Iris pigment epithelial cell (primary cell): ENCODE results near the gene CDCA7.
"Not testable (repeated sequence)": the region's sequence is repeated elsewhere in the genome, so short reads cannot be mapped to it uniquely, and the experiment has no call there.

Source experiments
- DNase-seq: peaks from one replicate; pipeline ENCODE4 v3.0.0-alpha.2; 2011; ENCODE audit warnings: low read depth

CDCA7 gene

DNA sequence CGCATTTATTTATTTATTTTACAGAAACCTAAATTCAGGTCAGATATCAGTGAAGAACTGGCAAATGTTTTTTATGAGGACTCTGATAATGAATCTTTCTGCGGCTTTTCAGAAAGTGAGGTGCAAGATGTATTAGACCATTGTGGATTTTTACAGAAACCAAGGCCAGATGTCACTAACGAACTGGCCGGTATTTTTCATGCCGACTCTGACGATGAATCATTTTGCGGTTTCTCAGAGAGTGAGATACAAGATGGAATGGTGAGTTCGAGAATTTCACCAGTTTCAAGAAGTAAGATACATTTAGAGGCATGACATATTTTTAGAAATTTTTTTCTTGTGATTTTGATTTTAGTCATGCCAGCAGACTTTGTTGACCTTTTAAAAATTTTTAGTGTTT is 4.6 kb downstream of the CDCA7 start:
- no peak for DNase-seq

DNA sequence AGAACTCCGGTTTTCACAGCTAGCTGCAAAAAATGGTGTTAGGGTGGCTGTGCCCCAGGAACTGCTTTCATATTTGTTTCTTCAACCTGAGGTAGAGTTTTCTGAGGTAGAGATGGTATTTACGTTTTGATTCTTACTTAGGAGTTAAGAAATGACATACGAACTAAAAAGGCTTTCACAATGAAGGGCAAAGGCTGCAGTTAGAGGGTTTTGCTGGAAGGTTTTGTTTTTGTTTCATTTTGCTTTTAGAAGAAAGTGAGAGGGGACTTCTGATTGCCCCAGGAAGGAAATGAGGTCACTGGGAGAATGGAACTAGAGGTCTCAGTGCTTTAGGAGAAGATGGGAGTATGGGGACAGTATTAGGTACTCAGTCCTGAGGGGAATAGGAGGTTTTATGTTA is 15.5 kb downstream of the CDCA7 start:
- peak; percentile 24 for DNase-seq

DNA sequence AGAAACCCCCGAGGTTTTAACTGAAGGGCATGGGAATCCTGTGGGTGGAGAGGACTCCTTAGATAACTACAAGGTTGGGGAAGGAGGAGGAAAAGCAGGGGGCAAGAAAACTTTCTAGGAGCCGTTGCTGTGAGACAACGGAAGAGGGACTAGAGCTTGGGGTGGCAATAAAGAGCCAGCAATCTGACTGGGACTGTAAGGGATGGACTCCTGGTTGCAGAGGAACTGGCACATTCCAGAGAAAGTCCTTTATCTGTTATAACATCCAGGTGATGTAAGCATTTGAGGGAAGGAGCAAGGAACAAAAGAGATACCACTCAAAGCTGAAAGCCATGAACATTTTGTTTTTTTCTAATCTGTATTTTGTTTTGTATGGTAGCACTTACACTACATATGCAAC is 16.4 kb downstream of the CDCA7 start:
- DNase-seq, result no peak

DNA sequence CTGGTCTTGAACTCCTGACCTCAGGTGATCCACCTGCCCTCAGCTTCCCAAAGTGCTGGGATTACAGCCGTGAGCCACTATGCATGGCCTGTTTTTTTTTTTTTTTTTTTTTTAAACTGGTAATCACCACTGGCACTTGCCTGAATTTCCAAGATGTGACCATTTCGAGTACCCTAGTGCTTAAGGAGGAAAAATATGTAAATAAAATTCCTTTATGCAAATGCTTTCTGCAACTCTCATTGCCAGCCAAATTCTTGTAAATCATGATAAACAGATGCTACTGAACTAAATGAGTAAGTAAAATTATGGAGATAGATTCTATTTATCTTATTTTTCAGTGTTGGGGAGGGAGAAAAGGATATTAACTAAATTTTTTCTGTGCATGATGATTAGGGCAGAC is 18.6 kb downstream of the CDCA7 start:
- no peak for DNase-seq

DNA sequence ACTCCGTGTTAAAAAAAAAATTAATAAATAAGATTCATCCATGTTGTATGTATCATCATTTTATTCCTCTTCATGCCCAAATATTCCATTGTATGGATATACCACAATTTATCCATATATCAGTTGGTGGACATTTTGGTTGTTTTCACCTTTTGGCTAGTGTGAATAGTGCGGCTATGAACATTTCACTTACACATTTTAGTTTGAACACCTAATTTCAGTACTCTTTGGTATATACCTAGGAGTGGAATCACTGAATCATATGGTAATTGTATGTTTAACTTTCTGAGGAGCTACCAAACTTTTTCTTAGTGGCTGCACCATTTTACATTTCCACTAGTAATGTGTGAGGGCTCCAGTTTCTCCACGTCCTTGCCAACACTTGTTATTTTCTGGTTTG is 20.0 kb downstream of the CDCA7 start:
- DNase-seq, result no peak

DNA sequence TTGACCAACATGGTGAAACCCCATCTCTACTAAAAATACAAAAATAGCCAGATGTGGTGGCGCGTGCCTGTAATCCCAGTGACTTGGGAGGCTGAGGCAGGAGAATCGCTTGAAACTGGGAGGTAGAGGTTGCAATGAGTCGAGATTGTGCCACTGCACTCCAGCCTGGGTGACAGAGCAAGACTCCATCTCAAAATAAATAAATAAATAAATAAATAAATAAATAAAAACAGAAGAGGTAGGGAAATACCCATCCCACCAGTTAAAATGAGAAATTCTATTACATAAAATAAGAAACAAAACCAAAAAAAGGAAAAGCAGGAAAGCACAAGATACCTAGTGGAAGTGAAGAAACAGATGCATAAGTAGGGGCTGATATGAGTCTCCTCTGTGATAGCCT is 30.9 kb downstream of the CDCA7 start:
- DNase-seq, result not testable (repeated sequence)

DNA sequence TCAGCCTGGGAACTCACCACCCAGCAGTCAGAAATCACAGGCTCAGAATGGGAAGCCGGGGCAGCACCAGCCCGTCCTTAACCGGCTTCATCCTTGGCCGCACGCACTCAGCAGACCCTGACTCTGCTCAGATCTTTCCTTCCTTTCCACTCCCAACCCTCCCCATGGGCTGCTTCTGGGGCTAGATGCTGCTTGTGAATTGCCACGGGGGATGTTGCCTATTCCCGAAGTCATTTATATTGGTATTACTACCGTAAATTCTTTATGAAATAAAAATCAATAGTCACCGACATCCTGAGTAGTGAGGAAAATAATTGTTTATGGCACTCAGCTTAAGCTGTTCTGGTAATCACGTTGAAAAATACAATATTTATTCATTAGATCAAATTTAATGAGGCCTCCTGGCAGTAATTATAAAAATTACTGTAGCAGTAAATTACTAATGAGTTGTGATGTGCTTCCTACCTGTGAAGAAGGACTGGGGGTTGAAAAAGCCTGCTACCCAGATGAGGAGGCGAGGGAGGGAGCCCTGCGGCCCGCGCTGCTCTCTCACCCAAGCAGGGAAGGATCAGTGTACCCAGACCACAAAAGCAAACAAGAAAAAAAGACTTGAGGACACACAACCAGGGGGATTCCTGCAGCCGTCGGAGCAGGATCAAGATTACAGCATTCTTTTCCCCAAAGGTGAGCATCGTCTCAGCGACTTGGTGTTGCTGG is 31.5 kb downstream of the CDCA7 start:
- no peak for DNase-seq

DNA sequence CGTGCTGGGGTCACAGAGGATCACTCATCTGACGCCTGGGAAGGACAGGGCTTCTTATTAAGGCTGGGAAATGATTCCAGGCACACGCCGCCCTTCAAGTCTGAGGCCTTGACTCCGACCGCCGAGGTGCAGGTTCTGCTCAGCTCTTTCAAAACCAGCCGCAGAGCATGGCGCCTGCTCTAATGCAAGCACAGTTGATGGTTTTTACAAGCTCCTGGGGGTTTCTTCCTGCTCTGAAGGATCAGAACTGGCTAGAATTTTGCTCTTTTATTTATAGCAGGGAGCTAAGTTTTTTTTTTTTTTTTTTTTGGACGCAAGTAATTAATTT is 32.0 kb downstream of the CDCA7 start:
- DNase-seq, result no peak

DNA sequence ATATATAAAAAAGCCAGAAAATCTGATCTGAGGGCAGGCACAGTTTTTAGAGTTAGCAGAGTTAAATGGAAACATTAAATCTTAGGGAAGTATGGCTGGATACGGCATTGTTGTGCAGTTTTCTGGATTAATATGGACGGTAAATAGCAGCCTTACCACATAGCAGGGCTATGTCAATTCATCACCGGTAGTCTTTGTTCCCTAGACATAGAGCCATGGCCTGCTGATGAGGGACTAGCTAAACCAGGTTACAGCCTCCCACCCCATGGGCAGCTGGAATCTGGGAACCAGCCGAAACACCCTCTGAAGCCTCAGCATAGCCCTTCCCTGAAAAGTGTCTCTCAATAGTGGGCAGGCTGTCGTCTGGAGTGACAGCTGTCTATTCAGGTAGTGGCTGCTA is 32.4 kb downstream of the CDCA7 start:
- DNase-seq, result no peak

DNA sequence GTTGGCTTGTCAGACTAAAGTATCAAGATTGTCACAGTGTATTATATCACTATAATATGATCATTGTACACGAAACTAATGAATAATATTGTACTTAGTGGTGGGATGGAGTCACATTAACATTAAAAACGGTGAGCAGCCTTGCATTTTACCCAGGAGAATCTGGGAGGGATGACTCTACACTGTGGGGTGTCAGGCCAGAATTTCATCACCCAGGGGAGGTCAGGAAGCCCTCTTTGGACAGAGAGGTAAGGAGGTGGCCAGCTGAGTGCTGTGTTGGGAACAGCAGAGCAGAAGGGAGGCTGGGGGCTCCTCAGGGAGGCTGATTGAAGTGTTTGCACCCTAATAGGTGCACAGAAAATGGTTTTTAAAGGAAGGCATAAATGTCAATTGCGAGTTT is 33.0 kb downstream of the CDCA7 start:
- no peak for DNase-seq

DNA sequence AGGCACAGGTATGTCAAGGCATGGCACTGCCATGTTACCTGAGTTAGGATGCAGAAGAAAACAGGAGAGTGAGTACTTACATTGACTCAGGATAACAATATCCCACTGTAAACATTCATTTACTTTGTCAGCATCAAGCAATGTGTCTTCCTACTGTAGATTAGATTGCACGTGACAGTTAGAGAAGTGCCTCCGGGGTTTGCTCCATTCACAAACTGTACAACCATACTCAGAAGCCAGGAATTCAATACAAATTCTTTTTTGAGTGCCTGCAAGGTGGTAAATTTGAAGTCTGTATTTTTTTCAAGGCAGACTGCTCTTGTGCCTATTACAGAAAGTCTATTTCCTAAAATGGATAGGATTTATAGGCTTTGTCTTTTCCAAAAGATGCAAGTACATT is 34.1 kb downstream of the CDCA7 start:
- no peak for DNase-seq

DNA sequence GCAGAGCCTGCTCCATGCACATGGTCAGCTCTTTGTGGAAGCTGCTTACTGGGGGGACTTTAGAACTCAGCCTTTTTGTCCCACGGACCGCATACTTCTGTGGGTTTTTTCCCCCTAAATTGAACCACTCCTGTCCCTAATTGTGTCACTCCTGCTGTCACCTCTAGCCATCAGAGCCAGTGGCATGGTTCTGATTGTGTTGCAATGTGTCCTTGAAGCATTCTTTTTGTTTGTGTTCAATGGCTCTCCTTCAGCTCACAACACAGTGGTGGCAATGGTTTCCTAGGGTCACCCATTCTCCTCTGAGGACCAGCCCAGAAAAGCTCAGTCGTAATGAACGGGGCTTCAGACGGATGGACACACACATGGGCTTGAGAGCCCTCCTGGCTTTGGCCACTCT is 35.4 kb downstream of the CDCA7 start:
- DNase-seq, result no peak

DNA sequence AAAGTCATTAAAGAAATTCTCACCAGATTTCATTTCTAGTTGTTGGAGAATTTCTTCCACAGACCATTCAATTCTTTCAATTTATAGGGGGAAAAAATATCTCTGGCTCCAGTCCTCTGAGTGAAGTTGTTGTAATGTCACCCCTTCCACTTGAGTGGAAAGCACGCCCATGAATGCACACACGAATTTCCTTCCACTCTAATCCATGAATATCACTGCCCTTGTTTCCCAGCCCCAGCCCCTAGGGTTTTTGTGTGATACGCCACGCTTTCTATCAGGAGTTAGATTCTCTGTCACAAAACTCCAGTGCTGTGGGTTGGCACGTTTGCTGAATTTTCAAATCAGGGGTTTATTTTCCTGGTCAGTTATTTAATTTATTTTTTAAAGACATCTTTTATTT is 38.1 kb downstream of the CDCA7 start:
- no peak for DNase-seq

DNA sequence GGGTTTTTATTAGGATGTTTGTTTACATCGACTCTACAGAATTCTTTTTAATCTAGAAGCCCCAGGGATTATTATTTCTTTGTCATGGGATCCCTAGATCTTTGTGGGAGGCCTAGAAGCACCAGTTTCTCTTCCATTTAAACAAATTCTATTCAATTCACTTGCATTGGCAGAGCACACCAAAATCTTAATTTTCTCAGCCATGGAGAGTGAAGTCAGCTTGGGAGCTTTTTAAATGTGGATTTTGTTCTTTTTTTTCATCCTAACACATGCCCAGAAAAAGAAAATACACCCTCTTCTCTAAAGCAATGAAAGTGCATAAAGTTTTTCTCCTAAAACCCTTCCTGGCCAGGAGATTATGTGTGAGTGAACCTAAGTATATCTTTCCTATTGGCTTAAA is 38.5 kb downstream of the CDCA7 start:
- no peak for DNase-seq

DNA sequence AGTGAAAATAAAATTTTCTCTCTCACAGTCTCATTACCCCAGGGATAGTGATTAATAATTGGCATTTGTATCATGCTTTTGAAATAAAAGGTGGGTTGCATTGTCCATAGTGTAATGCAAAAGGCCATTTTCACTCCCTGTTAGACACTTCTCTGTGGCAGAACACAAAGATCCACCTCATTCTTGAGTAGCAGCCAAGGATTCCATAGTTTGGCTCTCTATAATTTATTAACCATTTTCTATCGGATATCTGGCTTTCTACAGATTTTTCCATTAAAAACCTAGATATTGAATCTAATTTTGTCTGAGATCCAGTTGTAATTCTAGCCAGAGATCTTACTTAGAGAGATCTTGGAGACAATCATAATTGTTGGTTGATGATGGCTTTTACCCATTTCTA is 39.0 kb downstream of the CDCA7 start:
- no peak for DNase-seq

DNA sequence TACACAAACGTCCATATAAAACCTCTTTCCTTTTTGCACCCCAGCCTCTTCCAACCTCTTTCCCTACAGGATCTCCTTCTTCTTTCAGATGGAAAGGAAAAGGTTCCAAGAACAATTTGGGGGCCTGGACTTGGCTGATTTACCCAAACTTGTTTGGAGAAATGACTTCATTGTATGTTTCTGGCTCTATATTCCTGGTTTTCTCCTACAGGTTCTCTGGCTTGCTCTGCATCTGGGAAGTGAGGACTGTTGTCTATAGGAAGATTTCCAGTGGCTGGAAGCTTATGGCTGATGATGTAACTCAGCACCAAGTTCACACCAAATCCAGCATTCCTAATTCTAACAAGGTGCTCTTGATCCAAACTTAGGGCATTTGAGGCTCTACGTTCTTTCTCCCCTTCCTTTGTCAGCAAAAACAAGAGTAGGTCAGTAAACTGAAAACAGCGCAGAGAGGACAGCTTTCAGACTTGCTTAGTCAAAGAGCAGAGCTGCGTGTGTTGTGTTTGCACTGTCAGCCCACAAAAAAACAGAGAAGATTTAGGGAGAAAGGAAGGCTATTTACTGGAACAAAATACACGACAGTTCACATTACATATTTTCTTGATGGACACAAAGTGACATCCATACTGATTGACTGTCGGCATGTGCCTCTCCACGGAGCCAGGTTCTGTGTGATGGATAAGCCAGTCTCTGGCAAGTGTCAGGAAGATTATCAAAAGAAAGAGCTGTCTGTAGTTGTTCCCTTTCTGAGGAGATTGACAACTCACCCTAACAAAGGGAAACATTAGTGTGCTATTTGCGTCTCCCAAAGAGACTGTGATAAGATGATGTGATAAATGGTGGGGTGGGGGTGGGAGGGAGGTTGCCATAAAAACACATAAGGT is 39.7 kb downstream of the CDCA7 start:
- DNase-seq, result no peak

DNA sequence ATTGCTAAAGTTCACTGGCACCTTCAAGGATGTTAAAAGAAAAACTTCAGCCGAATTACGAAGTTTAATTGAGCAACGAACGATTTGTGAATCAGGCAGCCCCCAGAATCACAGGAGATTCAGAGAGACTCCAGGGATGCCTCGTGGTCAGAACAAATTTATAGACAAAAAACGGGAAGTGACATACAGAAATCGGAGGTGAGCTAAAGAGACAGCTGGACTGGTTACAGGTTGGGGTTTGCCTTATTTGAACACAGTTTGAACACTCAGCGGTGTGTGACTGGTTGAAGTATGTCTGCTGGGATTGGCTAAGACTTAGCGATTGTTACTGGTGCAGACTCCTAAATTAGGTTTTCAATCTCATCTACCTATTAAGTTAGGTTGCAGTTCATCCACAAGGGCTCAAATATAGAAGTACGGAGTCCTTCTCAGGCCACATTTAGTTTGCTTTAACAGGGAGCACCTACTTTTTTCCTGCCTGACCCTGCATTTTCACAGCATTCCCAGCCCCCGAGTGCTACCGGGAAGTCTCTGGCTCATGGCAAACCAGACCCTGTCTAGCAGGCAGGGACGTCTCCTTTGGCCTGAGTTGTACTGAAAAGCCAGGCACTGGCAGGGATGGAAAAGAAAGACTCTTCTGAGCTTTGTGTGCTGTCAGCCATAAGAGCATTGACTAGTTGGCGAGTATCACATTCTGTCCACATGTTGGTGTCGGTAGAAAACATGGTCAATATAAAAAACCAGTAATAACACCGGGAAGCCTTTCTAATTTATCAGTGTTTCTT is 41.1 kb downstream of the CDCA7 start:
- DNase-seq, result no peak

DNA sequence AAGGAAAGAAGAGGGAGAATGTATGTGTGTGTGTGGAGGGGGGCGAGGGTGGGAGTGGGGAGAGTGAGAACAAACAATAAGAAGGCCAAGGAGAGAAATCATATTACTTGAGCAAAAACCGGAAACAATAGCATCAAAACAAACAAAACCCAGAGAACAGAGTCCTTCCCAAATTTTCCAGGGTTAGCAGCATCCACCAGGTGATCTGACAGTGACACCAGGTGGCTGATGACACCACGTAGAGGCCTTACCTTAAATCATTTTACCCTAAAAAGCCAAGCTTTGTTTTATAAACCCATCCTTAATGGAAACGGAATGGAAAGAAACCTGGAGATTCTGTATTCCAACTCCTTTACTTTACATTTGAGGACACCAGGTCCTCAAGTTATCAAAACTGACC is 42.9 kb downstream of the CDCA7 start:
- DNase-seq, result no peak

DNA sequence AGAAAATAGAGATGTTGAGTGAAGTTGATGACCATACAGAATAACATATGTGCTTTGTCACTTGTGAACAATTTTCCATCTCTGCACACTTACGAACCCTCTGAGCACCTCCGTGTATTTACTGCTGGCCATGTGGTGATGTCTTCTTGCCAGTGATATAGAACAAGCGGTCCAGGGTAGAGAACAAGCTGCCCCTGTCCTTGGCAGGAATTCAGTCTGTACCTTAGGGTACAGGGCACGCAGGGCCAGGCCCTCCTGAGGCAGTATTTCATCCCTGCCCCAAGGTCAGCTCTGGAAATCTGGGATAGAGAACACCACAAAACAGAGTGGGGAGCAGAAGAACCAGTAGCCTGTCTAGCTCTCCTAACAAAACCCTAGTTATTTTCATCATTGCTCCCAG is 44.6 kb downstream of the CDCA7 start:
- DNase-seq, result no peak

DNA sequence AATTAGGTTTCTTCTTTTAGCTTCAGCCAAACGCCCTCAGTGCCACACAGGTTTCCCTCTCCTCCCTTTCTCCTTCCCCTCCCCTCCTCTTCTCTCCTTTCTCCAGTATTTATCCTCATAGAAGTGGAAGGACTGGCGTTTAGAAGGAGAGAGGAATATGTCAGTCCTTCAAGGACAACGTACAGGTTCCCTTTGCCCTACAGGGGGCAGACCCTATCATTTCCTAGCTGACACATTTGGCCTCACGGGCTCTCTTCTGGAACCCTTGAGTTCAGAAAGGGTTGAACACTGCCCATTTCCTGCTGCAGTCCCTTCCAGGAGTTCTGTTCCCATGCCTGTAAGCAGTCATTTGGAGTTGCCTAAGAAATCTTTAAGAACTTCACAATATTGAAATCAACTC is 46.1 kb downstream of the CDCA7 start:
- no peak for DNase-seq

DNA sequence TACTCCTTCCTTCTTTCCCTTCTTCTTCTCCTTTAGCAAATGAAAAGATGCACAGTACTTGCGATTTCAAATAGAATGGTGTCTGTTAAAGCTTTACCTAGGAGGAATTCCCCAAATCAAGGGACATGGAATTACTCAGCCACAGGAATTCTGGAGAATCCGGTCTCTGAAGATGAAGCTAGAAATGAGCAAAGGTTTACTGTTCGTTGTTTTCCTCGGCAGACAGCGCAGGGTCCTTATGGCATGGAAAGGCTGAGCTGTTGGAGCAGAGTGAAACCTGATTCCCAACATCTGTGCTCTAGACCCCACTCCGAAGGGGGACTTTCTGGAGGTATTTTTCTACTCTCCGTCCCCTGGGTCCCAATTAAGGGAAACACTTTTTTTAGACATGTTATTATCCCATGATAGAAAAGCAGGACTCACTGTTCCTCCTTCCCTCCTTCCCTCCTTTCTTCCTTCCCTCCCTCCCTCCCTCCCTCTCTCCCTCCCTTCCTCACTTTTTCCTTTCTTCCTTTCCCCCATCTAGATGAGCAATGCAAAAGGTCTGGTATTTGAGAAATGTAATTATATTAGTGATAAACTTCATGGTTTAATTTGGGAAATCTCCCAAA is 47.1 kb downstream of the CDCA7 start:
- no peak for DNase-seq

DNA sequence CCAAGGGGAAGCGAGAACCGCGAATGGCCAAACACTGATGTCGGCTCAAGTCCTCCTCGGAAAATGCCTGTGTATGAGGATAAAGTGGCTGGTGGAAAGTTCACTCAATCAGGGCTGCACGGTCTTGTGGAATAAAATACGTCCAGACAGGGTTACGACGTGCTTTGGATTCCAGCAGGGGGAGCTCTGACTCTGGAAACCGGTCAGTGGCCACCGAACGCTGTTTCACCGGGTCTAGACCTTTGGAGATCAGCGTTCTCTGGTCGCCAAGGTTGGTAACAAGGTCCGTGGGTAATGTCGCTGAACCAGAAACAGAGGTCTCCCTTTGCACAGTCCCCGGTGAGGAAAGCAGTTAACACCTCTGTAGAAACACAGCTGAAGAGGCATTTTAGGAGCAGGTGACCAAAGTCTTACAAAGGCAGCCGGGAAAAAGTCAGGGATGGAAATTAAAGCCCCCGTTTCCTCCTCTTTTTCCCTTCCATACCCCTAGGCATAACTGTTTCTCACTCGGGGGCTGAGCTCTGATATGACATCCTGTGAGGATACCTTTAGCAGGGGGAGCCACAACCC is 47.8 kb downstream of the CDCA7 start:
- peak; percentile 83 for DNase-seq
